HG02610 (cell line): ENCODE results near the gene TARS1.
"Not testable (repeated sequence)": the region's sequence is repeated elsewhere in the genome, so short reads cannot be mapped to it uniquely, and the experiment has no call there.

Source experiments
- ATAC-seq: cut with Tn5 transposase; IDR thresholded peaks from one replicate; pipeline ENCODE4 v1.9.1; 2021; ENCODE audit warnings: mild to moderate bottlenecking, moderate library complexity; ENCODE audit not compliant: unreplicated experiment

TARS1 gene

DNA sequence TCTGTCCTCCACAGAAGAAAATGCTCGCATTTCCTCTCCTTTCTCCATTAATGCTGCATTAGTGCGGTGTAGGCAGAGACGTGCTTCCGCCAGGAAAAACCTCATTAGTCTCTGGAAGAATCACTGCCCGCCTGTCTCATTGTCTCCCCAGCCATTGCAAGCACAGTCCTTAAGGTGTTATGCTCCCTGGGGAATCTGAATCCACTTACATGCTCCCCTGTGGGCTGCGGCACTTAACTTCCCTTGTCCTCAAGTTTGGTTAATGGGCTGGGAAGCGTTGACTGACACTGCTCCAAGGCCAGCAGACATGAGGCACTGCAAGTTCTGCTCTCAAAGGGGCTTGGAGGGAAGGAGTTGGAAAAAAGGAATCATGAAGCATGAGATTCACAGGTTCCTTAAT lies 41.6 kb downstream of the TARS1 start:
- no peak for ATAC-seq

DNA sequence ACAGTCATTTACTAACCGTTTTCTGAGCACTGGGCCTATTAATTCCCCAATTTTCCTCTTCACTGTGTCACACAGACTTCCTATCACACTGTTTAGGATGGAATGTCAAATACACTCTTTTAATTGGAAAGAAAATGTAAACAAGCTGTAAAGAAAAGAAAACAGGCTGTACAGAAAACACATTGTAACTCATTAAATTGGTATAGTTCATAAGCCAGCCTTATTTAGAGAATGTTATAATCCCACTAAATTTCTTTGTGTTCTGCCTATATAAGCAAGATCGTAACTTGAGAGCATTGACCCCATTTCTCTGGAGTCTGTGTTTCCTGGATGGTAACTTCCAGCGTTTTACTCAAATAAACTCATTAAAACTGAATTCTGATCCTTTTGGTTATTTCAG lies 46.5 kb downstream of the TARS1 start:
- no peak for ATAC-seq

DNA sequence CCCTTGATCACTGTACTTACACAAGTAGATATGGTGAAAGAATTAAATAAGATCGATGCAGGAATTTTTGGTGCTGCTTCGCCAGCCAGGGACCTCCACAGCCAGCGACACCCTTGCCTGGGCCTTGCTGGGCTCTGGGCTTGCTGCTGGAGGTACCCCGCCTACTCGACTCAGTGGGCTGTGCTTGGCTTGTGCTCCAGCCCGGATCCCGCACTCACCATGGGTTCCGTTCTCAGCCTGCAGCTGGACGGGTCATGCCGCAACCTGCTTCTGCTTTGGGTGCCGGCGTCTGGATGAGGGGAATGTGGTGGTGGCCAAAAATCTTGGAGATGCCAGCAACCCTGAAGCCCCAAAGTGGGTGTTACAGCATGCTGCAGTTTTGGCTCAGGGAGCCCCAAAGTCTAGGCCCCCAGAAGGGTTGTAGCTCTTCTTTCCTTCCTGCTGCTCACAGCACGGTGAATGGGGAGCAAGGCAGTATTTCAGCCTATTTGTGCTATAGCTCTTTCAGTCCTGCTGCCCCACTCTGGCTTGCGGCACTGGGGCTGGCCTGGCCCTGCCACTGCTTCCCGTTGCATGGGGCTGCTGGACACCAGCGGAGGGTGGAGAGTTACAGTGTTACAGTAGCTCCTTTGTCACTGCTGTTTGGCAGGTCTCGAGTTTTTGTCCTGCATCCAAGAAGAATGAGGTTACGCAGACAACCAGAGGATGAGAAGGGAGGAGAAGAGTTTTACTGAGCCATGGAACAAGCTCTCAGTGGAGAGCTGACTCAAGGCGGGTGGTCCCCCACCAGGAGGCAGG lies 48.0 kb downstream of the TARS1 start:
- no peak for ATAC-seq

DNA sequence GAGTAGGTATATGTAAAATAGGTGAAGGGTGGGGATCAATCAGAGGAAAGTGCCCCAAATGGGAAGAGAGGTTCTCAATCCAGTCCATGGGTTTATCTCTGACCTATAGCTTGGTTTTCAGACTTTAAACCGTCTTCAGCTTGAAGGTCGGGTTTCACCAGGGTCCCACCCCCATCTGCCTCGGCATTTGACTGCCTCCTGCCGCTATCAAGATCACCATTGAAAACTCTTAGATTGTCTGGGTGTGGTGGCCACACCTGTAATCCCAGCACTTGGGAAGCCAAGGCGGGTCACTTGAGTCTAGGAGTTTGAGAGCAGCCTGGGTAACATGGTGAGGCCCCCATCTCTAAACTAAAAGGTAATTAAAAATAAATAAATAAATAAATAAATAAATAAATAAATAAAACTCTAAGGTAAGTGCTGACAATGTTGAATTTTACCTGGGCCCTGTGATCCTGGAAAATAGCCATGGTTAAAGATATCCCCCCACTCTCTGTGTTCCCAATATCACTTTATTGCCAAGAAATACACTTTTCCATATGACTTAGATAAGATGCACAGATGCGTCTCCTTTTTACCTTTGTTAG lies 48.8 kb downstream of the TARS1 start:
- no peak for ATAC-seq

DNA sequence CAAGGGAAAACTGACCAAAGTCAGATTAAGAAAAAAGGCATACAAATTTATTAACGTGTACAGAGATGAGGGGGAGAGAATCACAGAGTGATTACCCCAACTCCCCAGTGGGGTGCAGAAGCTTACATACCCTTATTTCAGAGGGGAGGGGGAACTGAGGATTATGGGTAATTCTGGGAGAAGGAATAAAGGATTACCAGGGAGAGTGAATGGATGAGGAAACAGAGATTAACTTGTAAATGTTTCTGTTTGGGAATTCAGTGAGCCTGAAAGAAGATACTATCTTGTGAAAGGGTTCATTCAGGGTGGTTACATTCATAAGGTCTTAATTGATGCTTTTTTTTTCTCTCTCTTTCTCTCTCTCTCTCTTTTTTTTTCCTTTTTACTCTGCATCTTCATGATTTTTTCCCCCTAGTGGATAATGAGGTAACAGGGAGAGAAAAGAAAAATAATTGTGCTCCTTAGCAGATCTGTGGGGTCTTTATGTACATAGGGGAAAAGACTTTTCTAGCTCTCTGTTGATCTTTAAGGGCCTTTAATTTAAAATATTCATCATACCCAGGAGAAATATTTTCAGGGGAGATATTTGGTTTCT lies 49.4 kb downstream of the TARS1 start:
- ATAC-seq: no peak

DNA sequence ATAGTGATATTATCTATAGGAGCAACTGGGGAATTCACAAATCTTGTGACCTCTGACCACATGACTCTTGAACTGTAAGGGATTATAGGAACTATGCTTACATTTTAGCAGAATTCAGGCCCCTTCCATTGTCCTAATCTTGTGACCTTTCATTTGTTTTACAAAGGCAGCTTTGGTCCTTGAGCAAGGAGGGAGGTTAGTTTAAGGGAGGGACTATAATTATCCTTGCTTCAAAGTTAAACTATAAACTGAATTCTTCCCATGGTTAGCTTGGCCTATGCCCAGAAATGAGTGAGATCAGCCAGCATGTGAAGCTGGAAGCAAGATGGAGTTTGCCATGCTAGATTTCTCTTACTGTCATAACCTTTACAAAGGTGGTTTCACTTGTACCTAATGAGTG lies 51.2 kb downstream of the TARS1 start:
- ATAC-seq: no peak

DNA sequence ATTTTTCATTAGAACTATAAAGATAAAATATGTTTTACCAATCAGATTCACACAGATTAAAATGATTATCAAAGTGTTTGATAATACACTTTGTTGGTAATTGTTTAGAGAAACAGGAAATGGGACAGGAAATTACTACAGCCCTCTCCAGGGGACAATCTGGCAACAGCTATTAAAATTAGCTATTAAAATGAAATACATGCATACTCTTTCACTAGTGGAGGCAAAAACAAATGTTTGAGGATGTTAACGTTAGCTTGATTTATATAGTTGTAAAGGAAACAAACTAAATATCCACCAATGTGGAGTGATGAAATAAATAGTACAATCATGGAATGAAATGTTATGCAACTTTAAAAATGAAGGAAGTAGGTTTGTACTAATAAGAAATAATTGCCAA lies 53.7 kb downstream of the TARS1 start:
- ATAC-seq: no peak

DNA sequence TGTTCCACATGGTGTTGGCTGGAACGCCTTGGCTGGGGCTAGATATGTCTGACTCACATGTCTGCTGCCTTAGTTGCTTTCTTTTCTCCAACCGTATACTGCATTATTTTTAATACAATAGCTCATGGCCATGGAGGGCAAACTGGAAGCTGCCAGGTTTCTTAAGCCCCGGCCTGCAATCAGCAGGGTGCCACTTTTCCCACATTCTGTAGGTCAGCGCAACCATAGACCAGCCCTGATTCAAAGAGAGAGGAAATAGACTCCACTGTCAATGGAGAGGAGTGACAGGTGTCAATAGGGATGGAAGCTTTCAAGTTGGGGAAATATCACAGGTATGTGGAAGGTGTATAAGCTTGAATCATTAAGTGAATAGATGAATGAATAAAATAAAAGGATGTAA lies 60.5 kb downstream of the TARS1 start:
- no peak for ATAC-seq

DNA sequence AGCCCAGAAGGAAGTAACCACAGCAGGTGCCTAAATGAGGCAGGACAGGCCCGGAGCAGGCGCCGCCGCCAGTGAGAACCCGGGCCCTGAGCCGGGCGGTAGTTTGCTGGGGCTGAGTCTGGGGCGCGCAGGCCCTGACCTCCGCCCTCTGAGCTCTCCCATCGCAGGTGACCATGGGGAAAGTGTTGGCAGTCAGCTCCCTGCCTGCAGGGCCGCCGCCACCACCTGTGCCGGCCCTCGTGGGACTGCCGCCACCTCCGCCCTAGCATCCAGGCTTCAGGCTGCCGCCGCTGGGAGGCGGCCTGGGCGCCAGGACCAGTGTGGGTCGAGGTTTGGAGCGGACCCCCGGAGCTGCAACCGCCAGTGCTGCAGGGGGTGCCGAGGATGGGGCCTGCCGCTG lies 61.1 kb downstream of the TARS1 start:
- no peak for ATAC-seq

DNA sequence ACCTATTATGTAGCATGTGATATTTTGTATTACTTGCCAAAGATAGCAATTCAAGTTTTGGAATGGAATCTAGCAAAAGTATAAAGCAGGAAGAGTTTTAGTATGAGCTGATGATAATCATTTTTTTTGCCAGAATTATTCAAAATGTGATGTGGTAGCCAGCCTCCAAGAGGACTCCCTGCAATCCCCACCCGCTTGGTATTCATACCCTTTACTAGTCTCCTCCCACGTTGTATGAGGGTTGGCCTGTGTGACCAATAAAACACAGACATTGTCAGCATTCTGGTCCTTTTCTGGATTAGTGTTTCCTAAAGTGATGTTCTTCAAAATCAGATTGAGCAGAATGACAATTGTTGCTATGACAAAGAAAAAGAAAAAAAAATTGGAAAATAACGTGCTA lies 63.8 kb downstream of the TARS1 start:
- ATAC-seq: no peak

DNA sequence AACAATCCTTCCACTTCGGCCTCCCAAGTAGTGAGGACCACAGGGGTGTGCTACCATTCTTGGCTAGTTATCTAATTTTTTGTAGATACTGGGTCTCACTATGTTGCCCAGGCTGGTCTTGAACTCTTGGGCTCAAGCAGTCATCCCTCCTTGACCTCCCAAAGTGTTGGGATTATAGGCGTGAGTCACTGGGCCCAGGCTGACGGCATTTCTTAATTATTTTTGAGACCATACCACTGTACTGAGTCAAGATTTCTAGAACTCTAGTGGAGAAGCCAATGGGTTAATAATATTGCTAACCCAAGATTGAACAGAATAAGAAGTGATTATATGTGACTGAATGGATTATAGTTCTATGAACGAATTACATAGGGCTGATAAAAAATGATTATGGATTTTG lies 66.7 kb downstream of the TARS1 start:
- no peak for ATAC-seq

DNA sequence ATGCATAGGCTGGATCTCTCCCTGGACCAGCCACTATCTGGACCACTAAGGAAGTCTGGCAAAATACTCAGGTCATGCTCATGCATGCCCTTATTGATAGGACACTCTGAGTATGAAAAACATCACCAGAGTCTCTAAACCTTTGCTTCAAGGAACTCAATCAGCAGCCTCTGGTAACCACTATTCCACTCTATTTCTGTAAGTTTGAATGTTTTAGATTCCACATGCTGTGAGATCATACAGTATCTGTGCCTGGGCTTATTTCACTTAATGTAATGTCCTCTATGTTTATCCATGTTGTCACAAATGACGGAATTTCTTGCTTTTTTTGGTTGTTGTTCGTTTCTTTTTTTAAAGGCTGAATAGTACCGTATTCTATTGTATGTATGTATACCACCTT lies 68.3 kb downstream of the TARS1 start:
- ATAC-seq: no peak

DNA sequence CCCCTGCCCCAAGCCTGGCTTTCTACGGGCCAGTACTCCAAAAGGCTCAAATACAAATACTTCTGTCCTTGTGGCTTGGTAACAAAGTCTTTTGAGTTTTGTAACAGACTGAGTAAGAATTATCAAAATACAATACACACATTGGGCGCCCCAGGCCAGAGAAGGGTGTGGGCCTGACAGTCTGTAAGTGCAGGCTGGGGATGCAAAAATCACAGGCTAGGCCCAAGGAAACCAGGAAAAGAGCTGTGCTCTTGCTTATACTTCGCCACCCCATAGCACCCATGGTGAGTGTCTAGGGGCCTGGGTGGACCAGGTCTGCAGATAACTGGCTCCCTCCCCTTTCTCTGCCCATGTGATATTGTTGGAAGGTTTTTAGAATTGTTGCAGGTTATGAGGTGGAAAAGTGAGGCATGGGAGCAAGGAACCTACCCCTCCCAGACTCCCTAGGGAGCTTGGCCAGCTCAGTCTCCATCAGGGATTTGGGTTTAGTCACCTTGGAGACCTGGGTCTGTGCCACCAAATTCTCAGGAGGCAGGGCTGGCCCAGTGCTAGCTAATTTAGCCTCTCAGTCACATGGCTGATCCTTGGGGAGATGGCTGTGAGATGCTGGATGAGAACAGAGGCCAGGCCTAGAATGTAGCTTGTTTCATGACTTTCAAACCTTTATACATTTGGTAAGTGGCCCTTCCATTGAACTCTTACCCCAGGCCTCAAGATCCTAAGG lies 72.9 kb downstream of the TARS1 start:
- ATAC-seq: no peak

DNA sequence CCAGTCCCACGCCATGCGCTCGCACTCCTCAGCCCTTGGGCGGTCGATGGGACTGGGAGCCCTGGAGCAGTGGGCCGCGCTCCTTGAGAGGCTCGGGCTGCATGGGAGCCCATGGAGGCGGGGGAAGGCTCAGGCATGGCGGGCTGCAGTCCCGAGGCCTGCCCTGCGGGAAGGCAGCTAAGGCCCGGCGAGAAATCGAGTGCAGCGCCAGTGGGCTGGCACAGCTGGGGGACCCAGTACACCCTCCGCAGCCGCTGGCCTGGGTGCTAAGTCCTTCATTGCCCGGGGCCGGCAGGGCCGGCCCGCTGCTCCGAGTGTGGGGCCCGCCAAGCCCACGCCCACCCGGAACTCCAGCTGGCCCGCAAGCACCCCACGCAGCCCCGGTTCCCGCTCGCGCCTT lies 74.6 kb downstream of the TARS1 start:
- not testable (repeated sequence) for ATAC-seq

DNA sequence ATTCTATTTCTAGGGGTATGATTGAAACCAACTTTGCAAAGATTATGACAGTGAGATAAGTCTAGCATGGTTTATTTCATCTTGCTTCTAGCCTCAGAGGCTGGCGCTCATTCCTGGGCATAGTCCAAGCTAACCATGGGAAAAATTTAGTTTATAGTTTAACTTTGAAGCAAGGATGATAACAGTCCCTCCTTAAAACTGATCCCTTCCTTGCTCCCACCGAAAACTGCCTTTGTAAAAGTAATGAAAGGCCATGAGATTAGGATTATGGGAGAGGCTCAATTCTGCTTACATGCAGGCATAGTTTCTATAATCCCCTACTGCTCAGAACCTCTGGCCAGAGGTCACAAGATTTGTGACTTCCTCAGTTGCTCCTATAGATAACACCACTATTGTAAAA lies 75.7 kb downstream of the TARS1 start:
- no peak for ATAC-seq
